HepG2 (cell line): Measurements from ENCODE around the gene CYB561. TPM values are rescaled to one million over a fixed set of nuclear protein-coding genes. Genes with fewer than 3 reads are reported as not detected.
A peak's percentile ranks its signal among the peaks of the same experiment; 100 is the strongest.

Experiments
- AGO1 ChIP-seq: fragments of 200-400 bp; formaldehyde crosslinking; IDR thresholded peaks from 2 replicates; pipeline ENCODE4 v1.6.1; 2017; ENCODE audit warnings: mild to moderate bottlenecking, low read depth, low read length, moderate library complexity; ENCODE audit not compliant: poor library complexity, severe bottlenecking
- CBX5 ChIP-seq: sonication (generic); formaldehyde crosslinking; IDR thresholded peaks from 2 replicates; pipeline ENCODE4 v1.4.0; 2020; ENCODE audit warnings: missing genetic modification reagents, borderline replicate concordance
- HBP1 ChIP-seq: IDR thresholded peaks from 2 replicates; pipeline ENCODE4 v1.6.1; 2016; ENCODE audit warnings: low read depth, control low read depth
- LBX2 ChIP-seq: sonication (generic); formaldehyde crosslinking; IDR thresholded peaks from 2 replicates; pipeline ENCODE4 v1.5.0; 2020; ENCODE audit warnings: missing genetic modification reagents, mild to moderate bottlenecking, borderline replicate concordance
- MTA1 ChIP-seq: sonication (generic); formaldehyde crosslinking; IDR thresholded peaks from 2 replicates; pipeline ENCODE4 v1.4.0; 2020; ENCODE audit warnings: missing genetic modification reagents, mild to moderate bottlenecking, borderline replicate concordance
- MTA3 ChIP-seq: sonication (generic); formaldehyde crosslinking; IDR thresholded peaks from 2 replicates; pipeline ENCODE4 v1.4.0; 2020; ENCODE audit warnings: missing genetic modification reagents
- MXD1 ChIP-seq: sonication (generic); formaldehyde crosslinking; IDR thresholded peaks from 2 replicates; pipeline ENCODE4 v1.4.0; 2020; ENCODE audit warnings: mild to moderate bottlenecking, missing genetic modification reagents
- NR1H2 ChIP-seq: sonication (generic); formaldehyde crosslinking; IDR thresholded peaks from 2 replicates; pipeline ENCODE4 v1.8.1; 2022; ENCODE audit warnings: low read depth, missing genetic modification reagents, borderline replicate concordance
- NR2C2 ChIP-seq: sonication (generic); formaldehyde crosslinking; IDR thresholded peaks from 2 replicates; pipeline ENCODE4 v1.4.0; 2020; ENCODE audit warnings: missing genetic modification reagents, mild to moderate bottlenecking, moderate library complexity, borderline replicate concordance
- PBX3 ChIP-seq: sonication (generic); formaldehyde crosslinking; IDR thresholded peaks from 2 replicates; pipeline ENCODE4 v1.8.1; 2023; ENCODE audit warnings: missing genetic modification reagents, inconsistent platforms, borderline replicate concordance
- SIX4 ChIP-seq: sonication (generic); formaldehyde crosslinking; IDR thresholded peaks from 2 replicates; pipeline ENCODE4 v1.4.0; 2020; ENCODE audit warnings: missing genetic modification reagents
- SNAPC2 ChIP-seq: sonication (generic); formaldehyde crosslinking; IDR thresholded peaks from 2 replicates; pipeline ENCODE4 v1.8.1; 2022; ENCODE audit warnings: mild to moderate bottlenecking, missing genetic modification reagents
- SOX6 ChIP-seq, 2 experiments: fragments of 450-650 bp in 1 of 2; sonication (generic) in 1 of 2; formaldehyde crosslinking in 1 of 2; IDR thresholded peaks; 2 replicates each; pipeline versions ENCODE4 v1.4.0 to v1.6.1; 2017 to 2020; ENCODE audit warnings: antibody characterized with exemption in 1 of 2, mild to moderate bottlenecking in 1 of 2, missing genetic modification reagents in 1 of 2
- SSRP1 ChIP-seq: IDR thresholded peaks from 2 replicates; pipeline ENCODE4 v1.6.1; 2016; ENCODE audit warnings: control low read depth
- TCF7 ChIP-seq: sonication (generic); IDR thresholded peaks from 2 replicates; pipeline ENCODE4 v1.6.1; 2016; ENCODE audit warnings: antibody characterized with exemption, low read depth
- TFDP1 ChIP-seq: IDR thresholded peaks from 2 replicates; pipeline ENCODE4 v1.6.1; 2016; ENCODE audit warnings: missing compliant biosample characterization, missing genetic modification reagents, borderline replicate concordance
- ZBTB3 ChIP-seq: sonication (generic); formaldehyde crosslinking; IDR thresholded peaks from 2 replicates; pipeline ENCODE4 v1.4.0; 2020; ENCODE audit warnings: low read depth, mild to moderate bottlenecking, moderate library complexity, missing genetic modification reagents, borderline replicate concordance
- ZFY ChIP-seq: sonication (generic); formaldehyde crosslinking; IDR thresholded peaks from 2 replicates; pipeline ENCODE4 v1.4.0; 2020; ENCODE audit warnings: missing genetic modification reagents
- ZNF230 ChIP-seq: sonication (generic); formaldehyde crosslinking; IDR thresholded peaks from 2 replicates; pipeline ENCODE4 v1.4.0; 2020; ENCODE audit warnings: mild to moderate bottlenecking, missing genetic modification reagents
- ZNF337 ChIP-seq: sonication (generic); formaldehyde crosslinking; IDR thresholded peaks from 2 replicates; pipeline ENCODE4 v1.5.1; 2020; ENCODE audit warnings: missing genetic modification reagents, low read depth, mild to moderate bottlenecking, borderline replicate concordance
- ZNF33A ChIP-seq: sonication (generic); formaldehyde crosslinking; IDR thresholded peaks from 2 replicates; pipeline ENCODE4 v1.5.1; 2020; ENCODE audit warnings: missing genetic modification reagents, mild to moderate bottlenecking, moderate library complexity, borderline replicate concordance
- ZNF350 ChIP-seq: sonication (generic); formaldehyde crosslinking; IDR thresholded peaks from 2 replicates; pipeline ENCODE4 v1.4.0; 2020; ENCODE audit warnings: mild to moderate bottlenecking, low read depth, missing genetic modification reagents, borderline replicate concordance
- ZNF549 ChIP-seq: sonication (generic); formaldehyde crosslinking; IDR thresholded peaks from 2 replicates; pipeline ENCODE4 v1.5.0; 2020; ENCODE audit warnings: missing genetic modification reagents
- ZNF704 ChIP-seq: sonication (generic); formaldehyde crosslinking; IDR thresholded peaks from 2 replicates; pipeline ENCODE4 v1.8.1; 2023; ENCODE audit warnings: mild to moderate bottlenecking, inconsistent platforms, moderate library complexity, missing genetic modification reagents, borderline replicate concordance
- polyA plus RNA-seq, 8 experiments: library from polyadenylated mRNA; depleted of rRNA in 3 of 8; stranded (reverse) in 7 of 8; unstranded in 1 of 8; fragments of >200 nt; fragmentation: Illumina TruSeq in 4 of 8; extraction: Trizol in 4 of 8; gene quantifications; 2 replicates each; pipeline versions ENCODE4 v1.2.1 to v1.2.3, GENCODE V29; 2011 to 2016; ENCODE audit warnings: low read depth in 4 of 8, missing spikeins in 1 of 8, mixed read lengths in 1 of 8; ENCODE audit not compliant: insufficient read depth in 1 of 8
- total RNA-seq, 5 experiments: library from RNA; depleted of rRNA; stranded (reverse); fragments of >200 nt; fragmentation: Illumina TruSeq; extraction: Trizol; gene quantifications; 2 replicates each; pipeline ENCODE4 v1.2.3, GENCODE V29; 2016; ENCODE audit warnings: low read depth in 1 of 5

Gene CYB561
- total and polyA plus RNA-seq, 2 of the 13 experiments (the other 11 are each of a cell fraction or from before 2014, with no cell fraction given), result 1.5 to 6.7 TPM

GRCh38 chr17:63478814-63479494 is 32.8 kb upstream of the CYB561 start (continued):
- TF ChIP-seq ZNF704 (CRISPR knock-in tag), result no peak
- no peak for TF ChIP-seq ZNF549 (CRISPR knock-in tag)
- TF ChIP-seq AGO1, result no peak
- no peak for TF ChIP-seq MXD1 (CRISPR knock-in tag)
- TF ChIP-seq MTA3 (CRISPR knock-in tag), result no peak
- TF ChIP-seq ZNF230 (CRISPR knock-in tag), result no peak
- TF ChIP-seq SOX6 (IDR thresholded peaks at IDR 0.05), result no peak
- TF ChIP-seq SOX6 (CRISPR knock-in tag; IDR thresholded peaks at IDR 0.05), result no peak
- no peak for TF ChIP-seq HBP1
- no peak for TF ChIP-seq MTA1
- no peak for TF ChIP-seq ZNF33A (CRISPR knock-in tag)
- TF ChIP-seq ZNF337 (CRISPR knock-in tag), result no peak
- no peak for TF ChIP-seq LBX2 (CRISPR knock-in tag)
- TF ChIP-seq PBX3 (CRISPR knock-in tag), result no peak
- TF ChIP-seq CBX5 (CRISPR knock-in tag), result 0 out of 2 replicates have a peak, but pooled peaks have one; percentile 26
- TF ChIP-seq TFDP1 (CRISPR knock-in tag), result no peak
- no peak for TF ChIP-seq NR2C2 (CRISPR knock-in tag)
- no peak for TF ChIP-seq ZBTB3 (CRISPR knock-in tag)
- no peak for TF ChIP-seq SIX4 (CRISPR knock-in tag)
- TF ChIP-seq TCF7, result no peak
- no peak; the same call in 1 of the 2 replicates for TF ChIP-seq ZFY (CRISPR knock-in tag)
- no peak for TF ChIP-seq NR1H2 (CRISPR knock-in tag)
- peak; percentile 27; the same call in 1 of the 2 replicates for TF ChIP-seq ZNF350
- no peak for TF ChIP-seq SSRP1 (CRISPR knock-in tag)
- no peak for TF ChIP-seq SNAPC2
